NCI-H748 (cell line): ENCODE measurements around the gene CHRNA3.
"Not testable (repeated sequence)": the region's sequence is repeated elsewhere in the genome, so short reads cannot be mapped to it uniquely, and the experiment has no call there.

ENCODE experiments used
- DNase-seq: peaks from one replicate; lab custom pipeline; 2025; ENCODE audit not compliant: unreplicated experiment; lab: John Stamatoyannopoulos, UW

Gene CHRNA3

DNA sequence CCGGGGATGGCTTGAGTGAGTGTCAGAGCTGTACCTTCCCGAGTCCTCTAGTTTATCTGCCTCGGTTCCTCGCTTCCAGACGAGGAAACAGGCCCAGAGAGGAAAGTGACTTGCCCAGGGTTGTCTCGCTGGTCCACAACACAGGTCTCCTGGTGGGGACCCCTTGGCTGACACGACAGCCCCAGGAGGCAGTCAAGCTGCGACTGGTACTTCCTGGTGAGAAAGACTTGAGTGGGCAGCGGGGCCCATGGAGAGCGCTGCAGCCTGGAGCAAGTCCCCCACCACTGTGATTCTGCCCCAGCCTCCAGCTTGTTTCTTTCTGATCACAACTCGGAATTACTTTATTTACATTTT, 56.1 kb downstream of the CHRNA3 start:
- no peak for DNase-seq

DNA sequence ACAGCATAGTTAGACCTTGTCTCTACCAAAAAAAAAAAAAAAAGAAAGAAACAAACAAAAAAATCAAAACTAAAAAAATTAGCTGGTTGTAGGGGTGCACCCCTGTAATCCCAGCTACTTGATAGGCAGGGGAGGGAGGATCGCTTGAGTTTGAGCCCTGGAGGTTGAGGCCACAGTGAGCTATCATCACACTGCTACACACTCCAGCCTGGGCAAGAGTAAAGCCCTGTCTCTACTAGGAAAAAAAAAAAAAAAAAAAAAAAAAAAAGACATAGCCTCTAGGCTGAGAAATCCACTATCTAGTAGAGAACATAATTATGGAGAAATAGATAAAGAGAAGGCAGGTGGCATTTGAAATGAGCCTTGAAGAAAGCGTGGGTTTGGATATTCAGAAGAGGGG, 57.7 kb downstream of the CHRNA3 start:
- DNase-seq: no peak

GRCh38 chr15:78561490-78561889, 59.3 kb downstream of the CHRNA3 start:
- DNase-seq: no peak

- not testable (repeated sequence) for DNase-seq
These were observed 60.6 kb downstream of the CHRNA3 start for GRCh38 chr15:78560201-78560600.

GRCh38 chr15:78552597-78552996, 68.2 kb downstream of the CHRNA3 start:
- no peak for DNase-seq

GRCh38 chr15:78551902-78552301, 68.9 kb downstream of the CHRNA3 start:
- DNase-seq: no peak

DNA sequence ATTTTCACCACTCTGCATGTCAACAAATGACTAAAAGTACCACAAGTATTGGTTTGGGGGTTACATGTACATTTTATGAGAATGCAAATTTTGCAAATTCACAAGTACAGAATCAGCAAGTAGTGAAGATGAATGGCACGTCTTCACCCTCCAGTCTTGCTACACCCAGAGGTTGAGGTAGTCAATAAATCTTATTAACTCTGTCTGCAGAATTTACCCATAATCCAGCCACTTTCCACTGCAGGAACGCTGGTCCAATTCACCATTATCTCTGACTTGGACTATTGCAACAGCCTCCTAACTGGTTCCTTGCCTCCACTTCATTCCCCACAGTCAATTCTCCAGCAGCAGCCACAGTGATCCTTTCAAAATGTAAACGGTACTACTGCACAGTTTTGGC, 70.0 kb downstream of the CHRNA3 start:
- DNase-seq: no peak

DNA sequence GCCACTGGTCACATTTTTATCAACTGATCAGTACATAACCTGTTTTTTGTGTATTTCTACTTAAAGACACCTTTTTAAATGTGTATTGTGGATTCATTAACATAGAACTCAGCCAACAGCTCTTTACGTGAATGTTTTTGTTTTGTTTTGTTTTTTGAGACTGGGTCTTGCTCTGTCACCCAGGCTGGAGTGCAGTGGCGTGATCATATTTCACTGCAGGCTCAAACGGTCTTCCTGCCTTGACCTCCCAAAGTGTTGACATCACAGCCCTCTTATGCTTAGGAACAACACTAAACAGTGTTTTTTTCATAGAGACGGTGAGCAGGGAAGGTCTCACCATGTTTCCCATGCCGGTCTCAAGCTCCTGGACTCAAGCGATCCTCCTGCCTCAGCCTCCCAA, 70.6 kb downstream of the CHRNA3 start:
- DNase-seq: no peak
